GM23248 (cell line): Measurements from ENCODE around the gene XYLB. TPM values are rescaled to one million over a fixed set of nuclear protein-coding genes. Genes with fewer than 3 reads are reported as not detected.
"Not testable (repeated sequence)": the region's sequence is repeated elsewhere in the genome, so short reads cannot be mapped to it uniquely, and the experiment has no call there.

Source experiments
- DNase-seq: peaks from one replicate; pipeline ENCODE4 v3.0.0-alpha.2; 2015
- H2AFZ ChIP-seq: fragments of 200-600 bp; sonication (generic); 2 replicates; pipeline ENCODE4 v1.6.1; 2016; ENCODE audit warnings: antibody characterized with exemption
- H3F3A ChIP-seq: fragments of 200-600 bp; sonication (generic); 2 replicates; pipeline ENCODE4 v1.6.1; 2016; ENCODE audit warnings: mild to moderate bottlenecking, antibody characterized with exemption, mixed run types; ENCODE audit not compliant: insufficient read depth
- H3K27ac ChIP-seq: fragments of 200-600 bp; sonication (generic); 2 replicates; pipeline ENCODE4 v1.5.1; 2016; ENCODE audit warnings: mild to moderate bottlenecking
- H3K27me3 ChIP-seq: fragments of 200-600 bp; sonication (generic); replicated peaks from 2 replicates; pipeline ENCODE4 v1.6.1; 2016; ENCODE audit warnings: mild to moderate bottlenecking; ENCODE audit not compliant: insufficient read depth
- H3K36me3 ChIP-seq: fragments of 200-600 bp; sonication (generic); 2 replicates; pipeline ENCODE4 v1.6.1; 2016; ENCODE audit warnings: low read depth, mild to moderate bottlenecking
- H3K4me1 ChIP-seq: fragments of 200-600 bp; sonication (generic); 2 replicates; pipeline ENCODE4 v1.6.1; 2016; ENCODE audit warnings: mild to moderate bottlenecking; ENCODE audit not compliant: insufficient read depth
- H3K4me2 ChIP-seq: fragments of 200-600 bp; sonication (generic); one replicate; pipeline ENCODE4 v1.6.1; 2016; ENCODE audit warnings: mild to moderate bottlenecking; ENCODE audit not compliant: unreplicated experiment
- H3K4me3 ChIP-seq: fragments of 200-600 bp; sonication (generic); 2 replicates; pipeline ENCODE4 v1.5.1; 2016; ENCODE audit warnings: mild to moderate bottlenecking
- H3K79me2 ChIP-seq: fragments of 200-600 bp; sonication (generic); 2 replicates; pipeline ENCODE4 v1.6.1; 2016; ENCODE audit warnings: mild to moderate bottlenecking; ENCODE audit not compliant: insufficient read depth
- H3K9ac ChIP-seq: fragments of 200-600 bp; sonication (generic); 2 replicates; pipeline ENCODE4 v1.6.1; 2016; ENCODE audit warnings: mild to moderate bottlenecking
- H3K9me2 ChIP-seq: fragments of 200-600 bp; sonication (generic); 2 replicates; pipeline ENCODE4 v1.6.1; 2016; ENCODE audit warnings: mixed run types, mild to moderate bottlenecking, moderate library complexity; ENCODE audit not compliant: insufficient read depth
- H3K9me3 ChIP-seq: fragments of 200-600 bp; sonication (generic); one replicate; pipeline ENCODE4 v1.6.1; 2017; ENCODE audit warnings: low read depth
- H4K20me1 ChIP-seq: fragments of 200-600 bp; sonication (generic); 2 replicates; pipeline ENCODE4 v1.6.0; 2016; ENCODE audit not compliant: insufficient read depth
- EZH2 ChIP-seq: fragments of 200-600 bp; sonication (generic); IDR thresholded peaks from 2 replicates; pipeline ENCODE4 v1.6.1; 2018; ENCODE audit warnings: antibody characterized with exemption, mild to moderate bottlenecking; ENCODE audit not compliant: insufficient read depth, poor library complexity, severe bottlenecking
- EZH2phosphoT487 ChIP-seq: fragments of 200-600 bp; sonication (generic); IDR thresholded peaks from 2 replicates; pipeline ENCODE4 v1.6.1; 2018; ENCODE audit warnings: antibody characterized with exemption, moderate library complexity, mild to moderate bottlenecking, low read depth; ENCODE audit not compliant: insufficient read depth
- WGBS, 2 experiments: methylation state at CpG; one replicate each; pipeline ENCODE4 v1.1.6; 2015 to 2017; ENCODE audit warnings: low lambda C conversion rate in 2 of 2, low coverage in 1 of 2; ENCODE audit errors: missing lambda C conversion rate in 2 of 2; 5-methylcytosine and 5-hydroxymethylcytosine counted together
- in situ Hi-C: fragments of 300-500 bp; cut with MboI; formaldehyde crosslinking; loops from 2 replicates; pipeline ENCODE4 v1.15.0; 2020
- polyA plus RNA-seq: library from polyadenylated mRNA; unstranded; fragments of >200 nt; fragmentation: Nextera tagmentation; extraction: Ambion mirVana; gene quantifications from 2 replicates; pipeline ENCODE4 v1.2.1, GENCODE V29; 2016
- total RNA-seq: library from RNA; depleted of rRNA; stranded (reverse); fragments of >200 nt; shearing (Covaris generic); gene quantifications from 2 replicates; pipeline ENCODE4 v1.2.3, GENCODE V29; 2014

Gene XYLB
- total and polyA plus RNA-seq, 2 experiments from 2014 or later = 4.1 to 5.4 TPM

GRCh38 chr3:38411591-38411990 is 65.0 kb downstream of the XYLB start:
- H3K27ac ChIP-seq = no peak overlapping the region
- no peaks in the 10 kb centered on the region for H3K79me2 ChIP-seq
- H3K4me1 ChIP-seq = no peaks in the 10 kb centered on the region
- H3K9ac ChIP-seq = no peak overlapping the region
- H3F3A ChIP-seq = no peaks in the 10 kb centered on the region
- TF ChIP-seq EZH2 (no peak), EZH2phosphoT487 (no peak)
- no peaks in the 10 kb centered on the region for H3K9me2 ChIP-seq
- H3K4me2 ChIP-seq = no peak overlapping the region
- no peak for DNase-seq
- H3K36me3 ChIP-seq = no peaks in the 10 kb centered on the region
- H4K20me1 ChIP-seq = no peaks in the 10 kb centered on the region
- 77 to 85% methylated on average over 1 of the region's 1 CpG for WGBS, 2 experiments
- H3K9me3 ChIP-seq = no peaks in the 10 kb centered on the region
- no peak overlapping the region for H3K4me3 ChIP-seq
- no peaks in the 10 kb centered on the region for H3K27me3 ChIP-seq
- in situ Hi-C loops = no loop called here
- no peak overlapping the region for H2AFZ ChIP-seq

GRCh38 chr3:38420758-38421157 is 74.2 kb downstream of the XYLB start:
- H3K79me2 ChIP-seq, H3K36me3 ChIP-seq, H3K9me3 ChIP-seq, H3K27me3 ChIP-seq, H3F3A ChIP-seq, DNase-seq, H3K27ac ChIP-seq, H3K9ac ChIP-seq, H3K4me2 ChIP-seq, H3K4me3 ChIP-seq, H3K9me2 ChIP-seq, H4K20me1 ChIP-seq, H2AFZ ChIP-seq, H3K4me1 ChIP-seq, in situ Hi-C loops: not testable (repeated sequence)
- WGBS, 2 experiments = 95% methylated on average over 5 of the region's 5 CpGs

DNA sequence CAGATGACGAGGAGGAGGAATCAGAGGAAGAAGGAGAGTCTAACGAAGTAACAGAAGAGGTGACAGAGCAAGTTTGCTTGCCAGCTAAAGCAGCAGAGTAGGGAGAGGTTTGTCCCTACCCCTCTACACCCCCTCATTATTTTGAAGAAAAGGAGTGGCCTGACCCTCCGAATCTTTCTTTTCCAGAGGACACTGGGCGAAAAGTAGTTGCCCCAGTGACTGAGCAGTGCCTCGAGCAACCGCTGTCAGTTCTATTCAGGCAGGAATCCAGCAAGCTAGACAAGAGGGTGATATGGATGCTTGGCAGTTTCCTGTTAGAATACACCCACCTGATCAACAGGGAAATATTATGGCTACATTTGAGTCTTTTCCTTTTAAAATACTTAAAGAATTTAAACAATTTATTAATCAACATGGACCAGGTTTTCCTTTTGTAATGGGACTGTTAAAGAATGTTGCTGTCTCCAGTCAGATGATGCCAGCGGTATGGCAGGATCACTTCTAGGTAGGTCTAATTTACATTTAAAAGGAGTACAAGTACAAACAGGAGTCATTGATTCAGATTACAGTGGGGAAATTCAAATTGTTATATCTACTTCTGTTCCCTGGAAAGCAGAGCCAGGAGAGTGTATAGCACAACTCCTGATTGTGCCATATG is 75.2 kb downstream of the XYLB start:
- Histone ChIP-seq H4K20me1 (no peaks in the 10 kb centered on the region), H2AFZ (no peak overlapping the region), H3K79me2 (no peaks in the 10 kb centered on the region), H3K4me1 (no peaks in the 10 kb centered on the region), H3K9me3 (no peaks in the 10 kb centered on the region), H3F3A (no peaks in the 10 kb centered on the region), H3K4me2 (no peak overlapping the region), H3K27ac (no peak overlapping the region), H3K9me2 (no peaks in the 10 kb centered on the region), H3K4me3 (no peak overlapping the region), H3K27me3 (no peaks in the 10 kb centered on the region), H3K9ac (no peak overlapping the region), H3K36me3 (no peaks in the 10 kb centered on the region)
- in situ Hi-C loops = no loop called here
- WGBS, 2 experiments = 83 to 85% methylated on average over 7 of the region's 7 CpGs
- no peak for DNase-seq
- TF ChIP-seq EZH2 = no peak
- no peak for TF ChIP-seq EZH2phosphoT487

DNA sequence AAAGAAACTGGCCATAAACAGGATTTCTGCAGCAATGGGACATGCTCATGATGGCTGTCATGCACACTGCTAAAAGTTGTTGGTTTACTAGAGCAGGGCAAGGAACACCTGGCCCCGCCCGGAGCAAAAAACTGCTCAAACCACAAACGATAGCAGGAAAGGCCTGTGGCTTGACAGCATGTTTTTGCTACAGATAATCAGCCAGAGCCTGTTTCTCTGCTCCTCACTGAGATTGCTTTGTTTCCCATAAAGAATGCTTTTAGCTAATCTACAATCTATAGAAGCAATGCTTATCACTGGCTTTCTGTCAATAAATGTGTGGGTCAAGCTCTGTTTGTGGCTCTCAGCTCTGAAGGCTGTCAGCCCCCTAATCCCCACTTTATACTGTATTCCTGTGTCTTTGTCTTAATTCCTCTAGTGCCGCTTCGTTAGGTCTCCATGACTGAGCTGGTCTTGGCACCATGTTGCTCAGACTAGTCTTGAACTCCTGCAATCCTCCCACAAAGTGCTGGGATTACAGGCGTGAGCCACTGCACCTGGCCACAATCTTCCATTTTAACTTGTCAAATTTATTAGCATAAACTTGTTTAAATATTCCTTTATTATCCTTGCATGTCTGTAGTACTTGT is 80.3 kb downstream of the XYLB start:
- H4K20me1 ChIP-seq, H3F3A ChIP-seq, DNase-seq, in situ Hi-C loops, H3K9me3 ChIP-seq, H3K27ac ChIP-seq, H2AFZ ChIP-seq, H3K4me3 ChIP-seq, H3K27me3 ChIP-seq, H3K4me2 ChIP-seq, H3K9ac ChIP-seq, H3K4me1 ChIP-seq, H3K79me2 ChIP-seq, H3K9me2 ChIP-seq, H3K36me3 ChIP-seq: not testable (repeated sequence)
- WGBS, 2 experiments = 93% methylated on average over 6 of the region's 6 CpGs

DNA sequence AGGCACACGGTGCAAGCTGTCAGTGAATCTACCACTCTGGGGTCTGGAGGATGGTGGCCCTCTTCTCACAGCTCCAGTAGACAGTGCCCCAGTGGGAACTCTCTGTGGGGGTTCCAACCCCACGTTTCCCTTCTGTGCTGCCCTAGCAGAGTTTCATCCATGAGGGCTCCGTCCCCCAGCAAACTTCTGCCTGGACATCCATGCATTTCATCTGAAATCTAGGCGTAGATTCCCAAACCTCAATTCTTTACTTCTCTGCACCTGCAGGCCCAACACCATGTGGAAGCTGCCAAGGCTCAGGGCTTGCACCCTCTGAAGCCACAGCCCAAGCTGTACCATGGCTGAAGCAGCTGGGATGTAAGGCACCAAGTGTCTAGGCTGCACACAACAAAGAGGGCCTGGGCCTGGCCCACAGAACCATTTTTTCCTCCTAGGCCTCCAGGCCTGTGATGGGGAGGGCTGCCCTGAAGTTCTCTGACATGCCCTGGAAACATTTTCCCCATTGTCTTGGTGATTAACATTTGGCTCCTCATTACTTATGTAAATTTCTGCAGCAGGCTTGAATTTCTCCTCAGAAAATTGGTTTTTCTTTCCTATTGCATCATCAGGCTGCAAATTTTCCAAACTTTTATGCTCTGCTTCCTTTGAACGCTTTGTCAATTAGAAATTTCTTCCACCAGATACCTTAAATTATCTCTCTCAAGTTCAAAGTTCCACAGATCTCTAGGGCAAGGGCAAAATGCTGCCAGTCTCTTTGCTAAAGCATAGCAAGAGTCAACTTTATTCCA is 86.5 kb downstream of the XYLB start:
- H3F3A ChIP-seq, in situ Hi-C loops, H2AFZ ChIP-seq, H3K9me2 ChIP-seq, H3K9me3 ChIP-seq, DNase-seq, H3K79me2 ChIP-seq, H3K27ac ChIP-seq, H3K27me3 ChIP-seq, H3K4me1 ChIP-seq, H3K9ac ChIP-seq, H4K20me1 ChIP-seq, H3K4me3 ChIP-seq, H3K36me3 ChIP-seq, H3K4me2 ChIP-seq: not testable (repeated sequence)
- WGBS, 2 experiments = 91 to 98% methylated on average over 5 of the region's 5 CpGs

- 61 to 71% methylated on average over 2 of the region's 2 CpGs for WGBS, 2 experiments
Observed at GRCh38 chr3:38433661-38434060, 87.1 kb downstream of the XYLB start.

More at GRCh38 chr3:38433661-38434060, 87.1 kb downstream of the XYLB start:
- H3K79me2 ChIP-seq, H3K4me2 ChIP-seq, H3K4me3 ChIP-seq, in situ Hi-C loops, H2AFZ ChIP-seq, H3F3A ChIP-seq, H3K9ac ChIP-seq, H3K9me2 ChIP-seq, H3K36me3 ChIP-seq, H3K4me1 ChIP-seq, H4K20me1 ChIP-seq, DNase-seq, H3K27me3 ChIP-seq, H3K27ac ChIP-seq, H3K9me3 ChIP-seq: not testable (repeated sequence)
